GM23248 (cell line): Measurements from ENCODE around the gene ARHGAP23. TPM values are rescaled to one million over a fixed set of nuclear protein-coding genes. Genes with fewer than 3 reads are reported as not detected.

Experiments used
- DNase-seq: peaks from one replicate; pipeline ENCODE4 v3.0.0-alpha.2; 2015
- H2AFZ ChIP-seq: fragments of 200-600 bp; sonication (generic); 2 replicates; pipeline ENCODE4 v1.6.1; 2016; ENCODE audit warnings: antibody characterized with exemption
- H3F3A ChIP-seq: fragments of 200-600 bp; sonication (generic); 2 replicates; pipeline ENCODE4 v1.6.1; 2016; ENCODE audit warnings: mild to moderate bottlenecking, antibody characterized with exemption, mixed run types; ENCODE audit not compliant: insufficient read depth
- H3K27ac ChIP-seq: fragments of 200-600 bp; sonication (generic); 2 replicates; pipeline ENCODE4 v1.5.1; 2016; ENCODE audit warnings: mild to moderate bottlenecking
- H3K27me3 ChIP-seq: fragments of 200-600 bp; sonication (generic); replicated peaks from 2 replicates; pipeline ENCODE4 v1.6.1; 2016; ENCODE audit warnings: mild to moderate bottlenecking; ENCODE audit not compliant: insufficient read depth
- H3K36me3 ChIP-seq: fragments of 200-600 bp; sonication (generic); 2 replicates; pipeline ENCODE4 v1.6.1; 2016; ENCODE audit warnings: low read depth, mild to moderate bottlenecking
- H3K4me1 ChIP-seq: fragments of 200-600 bp; sonication (generic); 2 replicates; pipeline ENCODE4 v1.6.1; 2016; ENCODE audit warnings: mild to moderate bottlenecking; ENCODE audit not compliant: insufficient read depth
- H3K4me2 ChIP-seq: fragments of 200-600 bp; sonication (generic); one replicate; pipeline ENCODE4 v1.6.1; 2016; ENCODE audit warnings: mild to moderate bottlenecking; ENCODE audit not compliant: unreplicated experiment
- H3K4me3 ChIP-seq: fragments of 200-600 bp; sonication (generic); 2 replicates; pipeline ENCODE4 v1.5.1; 2016; ENCODE audit warnings: mild to moderate bottlenecking
- H3K79me2 ChIP-seq: fragments of 200-600 bp; sonication (generic); 2 replicates; pipeline ENCODE4 v1.6.1; 2016; ENCODE audit warnings: mild to moderate bottlenecking; ENCODE audit not compliant: insufficient read depth
- H3K9ac ChIP-seq: fragments of 200-600 bp; sonication (generic); 2 replicates; pipeline ENCODE4 v1.6.1; 2016; ENCODE audit warnings: mild to moderate bottlenecking
- H3K9me2 ChIP-seq: fragments of 200-600 bp; sonication (generic); 2 replicates; pipeline ENCODE4 v1.6.1; 2016; ENCODE audit warnings: mixed run types, mild to moderate bottlenecking, moderate library complexity; ENCODE audit not compliant: insufficient read depth
- H3K9me3 ChIP-seq: fragments of 200-600 bp; sonication (generic); one replicate; pipeline ENCODE4 v1.6.1; 2017; ENCODE audit warnings: low read depth
- H4K20me1 ChIP-seq: fragments of 200-600 bp; sonication (generic); 2 replicates; pipeline ENCODE4 v1.6.0; 2016; ENCODE audit not compliant: insufficient read depth
- EZH2 ChIP-seq: fragments of 200-600 bp; sonication (generic); IDR thresholded peaks from 2 replicates; pipeline ENCODE4 v1.6.1; 2018; ENCODE audit warnings: antibody characterized with exemption, mild to moderate bottlenecking; ENCODE audit not compliant: insufficient read depth, poor library complexity, severe bottlenecking
- EZH2phosphoT487 ChIP-seq: fragments of 200-600 bp; sonication (generic); IDR thresholded peaks from 2 replicates; pipeline ENCODE4 v1.6.1; 2018; ENCODE audit warnings: antibody characterized with exemption, moderate library complexity, mild to moderate bottlenecking, low read depth; ENCODE audit not compliant: insufficient read depth
- WGBS, 2 experiments: methylation state at CpG; one replicate each; pipeline ENCODE4 v1.1.6; 2015 to 2017; ENCODE audit warnings: low lambda C conversion rate in 2 of 2, low coverage in 1 of 2; ENCODE audit errors: missing lambda C conversion rate in 2 of 2; 5-methylcytosine and 5-hydroxymethylcytosine counted together
- in situ Hi-C: fragments of 300-500 bp; cut with MboI; formaldehyde crosslinking; loops from 2 replicates; pipeline ENCODE4 v1.15.0; 2020
- polyA plus RNA-seq: library from polyadenylated mRNA; unstranded; fragments of >200 nt; fragmentation: Nextera tagmentation; extraction: Ambion mirVana; gene quantifications from 2 replicates; pipeline ENCODE4 v1.2.1, GENCODE V29; 2016
- total RNA-seq: library from RNA; depleted of rRNA; stranded (reverse); fragments of >200 nt; shearing (Covaris generic); gene quantifications from 2 replicates; pipeline ENCODE4 v1.2.3, GENCODE V29; 2014

Gene ARHGAP23
- total and polyA plus RNA-seq, 2 experiments from 2014 or later, result 6.6 to 69.4 TPM

DNA sequence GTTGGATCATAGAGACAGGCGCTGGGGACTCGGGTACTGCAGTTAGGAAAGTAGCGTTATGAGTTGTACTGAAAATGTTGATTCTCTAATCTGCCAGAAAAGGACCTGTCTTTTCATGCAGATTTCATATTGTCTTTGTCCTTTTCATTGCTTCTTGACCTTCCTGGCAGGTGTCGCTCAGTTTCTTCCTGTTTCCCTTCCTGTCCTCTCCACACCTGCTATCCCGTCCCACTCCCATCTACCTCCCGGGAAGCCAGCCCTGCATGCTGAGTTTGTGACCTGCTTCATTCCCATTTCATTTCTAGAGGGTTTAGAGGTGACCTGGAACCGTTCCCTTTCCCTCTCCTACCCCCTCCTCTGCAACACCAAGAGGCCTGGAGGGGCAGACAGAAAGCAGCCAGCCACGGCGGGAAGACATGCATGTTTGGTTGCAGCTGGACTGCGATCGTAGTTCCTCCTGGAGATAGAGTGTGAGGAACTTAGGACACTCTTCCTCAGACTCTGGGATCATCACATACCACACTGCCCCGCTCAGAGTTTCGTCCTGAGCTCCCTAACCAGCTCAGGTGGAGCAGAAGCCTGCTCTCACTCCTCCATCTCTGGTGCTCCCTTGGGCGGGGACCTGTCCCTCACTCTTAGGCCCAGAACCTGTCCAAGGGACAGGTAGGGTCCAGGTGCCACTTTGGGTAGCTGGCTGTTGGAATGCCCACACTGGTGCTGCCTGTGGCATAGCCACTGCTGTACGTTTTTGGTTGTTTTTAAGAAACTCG is 23.9 kb upstream of the ARHGAP23 start:
- TF ChIP-seq EZH2, result no peak
- TF ChIP-seq EZH2phosphoT487, result no peak
- Histone ChIP-seq H2AFZ (no peak overlapping the region), H3K27me3 (no peaks in the 10 kb centered on the region), H3F3A (no peaks in the 10 kb centered on the region), H3K4me2 (no peak overlapping the region), H3K36me3 (peaks cover 3% of the 10 kb centered on the region; the same call in 1 of the 2 replicates), H3K9ac (no peak overlapping the region), H3K27ac (no peak overlapping the region), H3K9me3 (no peaks in the 10 kb centered on the region), H3K9me2 (no peaks in the 10 kb centered on the region), H3K4me1 (no peaks in the 10 kb centered on the region), H3K79me2 (no peaks in the 10 kb centered on the region), H3K4me3 (no peak overlapping the region), H4K20me1 (no peaks in the 10 kb centered on the region)
- in situ Hi-C loops, result no loop called here
- no peak for DNase-seq
- 85% methylated on average over 16 of the region's 16 CpGs for WGBS, 2 experiments

GRCh38 chr17:38405654-38406053 is 22.6 kb upstream of the ARHGAP23 start:
- H3K79me2 ChIP-seq, result no peaks in the 10 kb centered on the region
- in situ Hi-C loops, result loop anchor here (5.0 kb wide), 1 partner anchor 58 kb away; no protein-coding TSS in a partner anchor
- H3F3A ChIP-seq, result no peaks in the 10 kb centered on the region
- TF ChIP-seq EZH2 (no peak), EZH2phosphoT487 (no peak)
- no peaks in the 10 kb centered on the region for H4K20me1 ChIP-seq
- WGBS, 2 experiments, result 71% methylated on average over 4 of the region's 4 CpGs
- no peak overlapping the region for H3K4me3 ChIP-seq
- no peak overlapping the region for H3K4me2 ChIP-seq
- H3K27me3 ChIP-seq, result no peaks in the 10 kb centered on the region
- no peaks in the 10 kb centered on the region for H3K4me1 ChIP-seq
- no peak overlapping the region for H3K27ac ChIP-seq
- H3K36me3 ChIP-seq, result no peaks in the 10 kb centered on the region
- H3K9me2 ChIP-seq, result no peaks in the 10 kb centered on the region
- H2AFZ ChIP-seq, result no peak overlapping the region
- no peak for DNase-seq
- no peak overlapping the region for H3K9ac ChIP-seq
- no peaks in the 10 kb centered on the region for H3K9me3 ChIP-seq

GRCh38 chr17:38410201-38410600 is 18.1 kb upstream of the ARHGAP23 start:
- Histone ChIP-seq H3K79me2 (no peaks in the 10 kb centered on the region), H3F3A (no peaks in the 10 kb centered on the region), H2AFZ (no peak overlapping the region), H3K36me3 (no peaks in the 10 kb centered on the region), H3K9me3 (no peaks in the 10 kb centered on the region), H3K9ac (no peak overlapping the region), H3K4me1 (0 out of 2 replicates have a peak, but pooled peaks cover 4% of the 10 kb centered on the region), H3K4me2 (no peak overlapping the region), H4K20me1 (no peaks in the 10 kb centered on the region), H3K27ac (no peak overlapping the region), H3K9me2 (no peaks in the 10 kb centered on the region), H3K27me3 (no peaks in the 10 kb centered on the region), H3K4me3 (no peak overlapping the region)
- in situ Hi-C loops, result no loop called here
- TF ChIP-seq EZH2, result no peak
- TF ChIP-seq EZH2phosphoT487, result no peak
- no peak for DNase-seq
- WGBS, 2 experiments, result 41 to 43% methylated on average over 1 of the region's 1 CpG

DNA sequence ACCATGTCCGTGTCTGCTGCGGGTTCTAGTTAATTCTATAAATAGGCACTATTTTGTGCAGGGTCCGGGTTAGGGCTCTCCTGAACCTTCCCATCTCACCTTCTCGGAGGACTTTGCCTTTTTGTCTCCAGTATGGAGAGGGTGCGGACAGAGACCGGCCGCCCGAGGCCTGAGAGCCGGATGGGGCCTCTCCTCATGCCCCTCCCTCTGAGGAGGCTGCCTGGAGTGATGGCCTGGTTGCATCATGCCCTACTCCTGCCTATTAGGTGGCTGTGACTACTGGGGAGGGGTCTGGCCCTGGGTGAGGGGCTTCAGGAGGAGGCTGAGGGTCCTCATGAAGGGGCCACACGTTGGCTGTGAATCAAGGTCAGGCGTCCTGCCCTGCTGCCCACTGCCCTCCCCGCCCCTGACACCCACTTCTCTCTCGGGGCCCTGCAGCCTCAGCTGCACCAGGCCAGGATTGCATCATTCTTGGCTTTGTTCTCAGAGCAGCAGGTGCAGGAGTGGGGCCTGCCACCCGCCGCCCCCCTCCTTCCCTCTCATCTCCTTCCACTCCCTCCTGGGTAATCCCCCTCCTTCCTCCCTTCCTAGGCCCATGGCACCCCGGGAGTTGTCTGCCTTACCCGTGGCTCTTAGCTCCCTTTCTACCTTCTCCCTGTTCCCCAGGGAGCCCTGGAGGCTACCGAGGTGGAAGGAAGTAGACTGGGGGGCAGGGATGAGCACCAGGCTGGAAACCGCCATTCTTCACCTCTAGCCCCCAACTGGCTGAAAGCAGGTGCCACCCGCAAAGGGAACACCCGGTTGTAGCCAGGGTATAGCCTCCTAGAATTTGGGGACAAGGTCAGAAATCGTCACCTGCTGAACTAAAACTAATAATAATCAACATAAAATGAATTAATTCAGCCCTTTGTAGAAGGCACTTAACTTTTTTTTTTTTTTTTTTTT is 12.7 kb upstream of the ARHGAP23 start:
- Histone ChIP-seq H3K9me3 (no peaks in the 10 kb centered on the region), H3K27ac (peak overlapping the region; percentile 26; the same call in 1 of the 2 replicates), H3K27me3 (peaks cover 10% of the 10 kb centered on the region; the same call in 1 of the 2 replicates), H3K9me2 (no peaks in the 10 kb centered on the region), H3K4me3 (peak overlapping the region; percentile 67), H3K79me2 (no peaks in the 10 kb centered on the region), H3K36me3 (no peaks in the 10 kb centered on the region), H4K20me1 (no peaks in the 10 kb centered on the region), H3K4me1 (peaks cover 11% of the 10 kb centered on the region; the same call in 1 of the 2 replicates), H2AFZ (peak overlapping the region; percentile 91), H3F3A (no peaks in the 10 kb centered on the region), H3K9ac (peak overlapping the region; percentile 84), H3K4me2 (peak overlapping the region; percentile 93)
- TF ChIP-seq EZH2phosphoT487 (no peak), EZH2 (no peak)
- in situ Hi-C loops, result no loop called here
- DNase-seq, result peak; percentile 74
- WGBS, 2 experiments, result 31 to 35% methylated on average over 20 to 22 of the region's 22 CpGs
